ENCODE measurements around the gene TDRD15. TPM values are rescaled to one million over a fixed set of nuclear protein-coding genes. Genes with fewer than 3 reads are reported as not detected.

Gene TDRD15
- total and polyA plus RNA-seq, 4 donors, result 0.09 to 0.75 (median 0.42) TPM

GRCh38 chr2:21175895-21176646 lies 52.3 kb downstream of the TDRD15 start:
- TF ChIP-seq SP1 (IDR thresholded peaks at IDR 0.05), result no peak
- no peak for TF ChIP-seq CTCF (IDR thresholded peaks at IDR 0.05; ENCODE audit: low read depth, low read length, missing input control)
- no peak for TF ChIP-seq RXRA (IDR thresholded peaks at IDR 0.05)
- peak; percentile 78 to 80 for TF ChIP-seq RAD21 (IDR thresholded peaks at IDR 0.05)
- no peak for TF ChIP-seq ZBTB33 (IDR thresholded peaks at IDR 0.05)
- no peak for TF ChIP-seq YY1 (IDR thresholded peaks at IDR 0.05)
- Histone ChIP-seq H3K9ac (ENCODE audit: low read depth in 1 of 2, low read length in 2 of 2) (no peak overlapping the region), H3K27ac (ENCODE audit: low read depth in 1 of 2, low read length in 2 of 2) (no peak overlapping the region), H3K4me3 (ENCODE audit: low read depth in 1 of 3, low read length in 3 of 3) (no peak overlapping the region), H3K36me3 (ENCODE audit: control insufficient read depth in 4 of 4, insufficient read depth in 3 of 4, low read depth in 1 of 4, low read length in 3 of 4) (no peaks in the 10 kb centered on the region), H3K27me3 (ENCODE audit: control insufficient read depth in 4 of 4, insufficient read depth in 4 of 4, low read length in 3 of 4) (no peaks in the 10 kb centered on the region), H3K9me3 (ENCODE audit: control insufficient read depth in 4 of 4, low read length in 3 of 4) (no peaks in the 10 kb centered on the region), H3K4me1 (ENCODE audit: control insufficient read depth in 4 of 4, insufficient read depth in 4 of 4, low read length in 3 of 4) (no peaks in the 10 kb centered on the region)
- DNase-seq (ENCODE audit: low spot score), result no peak
- WGBS, result 40% methylated on average over 5 of the region's 5 CpGs

- TF ChIP-seq FOXA1 (IDR thresholded peaks at IDR 0.05), result no peak
- no peak for TF ChIP-seq HNF4A (conservative IDR thresholded peaks at IDR 0.05)
- no peak for TF ChIP-seq REST (IDR thresholded peaks at IDR 0.05)
- no peak for TF ChIP-seq YY1 (IDR thresholded peaks at IDR 0.05)
- no peak for TF ChIP-seq EGR1 (IDR thresholded peaks at IDR 0.05; ENCODE audit: low read depth in 2 of 2)
- Histone ChIP-seq H3K4me3 (ENCODE audit: low read depth in 1 of 3, low read length in 3 of 3) (no peak overlapping the region), H3K36me3 (ENCODE audit: control insufficient read depth in 4 of 4, insufficient read depth in 3 of 4, low read depth in 1 of 4, low read length in 3 of 4) (no peaks in the 10 kb centered on the region), H3K9me3 (ENCODE audit: control insufficient read depth in 4 of 4, low read length in 3 of 4) (no peaks in the 10 kb centered on the region), H3K9ac (ENCODE audit: low read depth in 1 of 2, low read length in 2 of 2) (no peak overlapping the region), H3K27me3 (ENCODE audit: control insufficient read depth in 4 of 4, insufficient read depth in 4 of 4, low read length in 3 of 4) (no peaks in the 10 kb centered on the region), H3K4me1 (ENCODE audit: control insufficient read depth in 4 of 4, insufficient read depth in 4 of 4, low read length in 3 of 4) (no peaks in the 10 kb centered on the region), H3K27ac (ENCODE audit: low read depth in 1 of 2, low read length in 2 of 2) (no peak overlapping the region)
- no peak for DNase-seq (ENCODE audit: low spot score)
- WGBS, result 91% methylated on average over 5 of the region's 5 CpGs
These were observed 58.2 kb downstream of the TDRD15 start for GRCh38 chr2:21181957-21182356.
